ENCODE results near the gene TSNAX.
"Not testable (repeated sequence)": the region's sequence is repeated elsewhere in the genome, so short reads cannot be mapped to it uniquely, and the experiment has no call there.

- not testable (repeated sequence) for TF ChIP-seq CTCF (conservative IDR thresholded peaks at IDR 0.05; ENCODE audit: low read depth, low read length); USF2 (IDR thresholded peaks at IDR 0.05; ENCODE audit: low read depth, low read length); POLR2A (IDR thresholded peaks at IDR 0.05; ENCODE audit: low read depth, low read length); RFX5 (IDR thresholded peaks at IDR 0.05; ENCODE audit: low read depth, low read length); MXI1 (IDR thresholded peaks at IDR 0.05; ENCODE audit: borderline replicate concordance, low read depth, low read length); FOS (IDR thresholded peaks at IDR 0.05; ENCODE audit: low read depth, low read length); CEBPB (IDR thresholded peaks at IDR 0.05; ENCODE audit: low read depth, low read length); RCOR1 (IDR thresholded peaks at IDR 0.05; ENCODE audit: insufficient replicate concordance, low read length); RAD21 (IDR thresholded peaks at IDR 0.05; ENCODE audit: low read length); NFE2L2 (IDR thresholded peaks at IDR 0.05; ENCODE audit: low read depth, low read length); SMC3 (IDR thresholded peaks at IDR 0.05; ENCODE audit: low read depth, low read length)
Measured at GRCh38 chr1:231570262-231570661, 41.8 kb downstream of the TSNAX start.

Measured in IMR-90 (cell line).